B cell (primary cell): ENCODE results near the gene OR2AT4. TPM values are rescaled to one million over a fixed set of nuclear protein-coding genes. Genes with fewer than 3 reads are reported as not detected.

Experiments
- ATAC-seq: fragments of 200-7000 bp; cut with Tn5 transposase; one replicate; pipeline ENCODE4 v1.10.0; 2021; ENCODE audit warnings: low read depth, mild to moderate bottlenecking, moderate number of reproducible peaks, moderate library complexity
- CTCF ChIA-PET: fragments of 350-600 bp; sonication (Branson Sonifier 250); formaldehyde crosslinking; loops from one replicate; lab custom pipeline; 2021; ENCODE audit warnings: antibody characterized with exemption, inconsistent platforms; lab: Charles Lee
- POLR2A ChIA-PET: fragments of 350-600 bp; sonication (Branson Sonifier 250); formaldehyde crosslinking; loops from one replicate; lab custom pipeline; 2021; ENCODE audit warnings: antibody characterized with exemption; lab: Charles Lee
- DNase-seq: peaks from one replicate; pipeline ENCODE4 v3.0.0; 2013
- H2AFZ ChIP-seq: 2 replicates; pipeline ENCODE4 v1.6.1; 2012; ENCODE audit warnings: mild to moderate bottlenecking, low read depth, low read length; ENCODE audit not compliant: insufficient read depth, poor library complexity, severe bottlenecking
- H3K27ac ChIP-seq, 2 donors: 1 replicate in 1 of 2; 2 replicates in 1 of 2; pipeline ENCODE4 v1.5.1; 2012 to 2013; ENCODE audit warnings: low read length in 2 of 2, mild to moderate bottlenecking in 2 of 2, moderate library complexity in 1 of 2
- H3K27me3 ChIP-seq, 4 experiments: fragments of 200-600 bp in 1 of 4; sonication (generic) in 1 of 4; replicated peaks in 1 of 4; 1 replicate in 2 of 4; 2 replicates in 2 of 4; pipeline versions ENCODE4 v1.6.1 to v1.7.0; 2013 to 2016; ENCODE audit warnings: low read length in 3 of 4, mild to moderate bottlenecking in 2 of 4, mixed read lengths in 1 of 4, moderate library complexity in 1 of 4; ENCODE audit not compliant: insufficient read depth in 4 of 4, control insufficient read depth in 3 of 4; ENCODE audit errors: control extremely low read depth in 1 of 4
- H3K36me3 ChIP-seq, 2 experiments: replicated peaks in 1 of 2; 1 replicate in 1 of 2; 2 replicates in 1 of 2; pipeline versions ENCODE4 v1.6.1 to v1.7.1; 2013; ENCODE audit warnings: low read length in 1 of 2; ENCODE audit not compliant: insufficient read depth in 2 of 2, control insufficient read depth in 1 of 2; ENCODE audit errors: control extremely low read depth in 1 of 2, extremely low read depth in 1 of 2
- H3K4me1 ChIP-seq, 2 donors: fragments of 200-600 bp in 1 of 2; sonication (generic) in 1 of 2; 1 replicate in 1 of 2; 2 replicates in 1 of 2; pipeline versions ENCODE4 v1.5.1 to v1.6.1; 2013 to 2017; ENCODE audit warnings: low read length in 2 of 2; ENCODE audit not compliant: control insufficient read depth in 2 of 2, insufficient read depth in 2 of 2
- H3K4me2 ChIP-seq: replicated peaks from 2 replicates; pipeline ENCODE3; 2012; ENCODE audit warnings: mild to moderate bottlenecking, low read depth, low read length; ENCODE audit not compliant: poor library complexity, severe bottlenecking
- H3K4me3 ChIP-seq, 5 experiments: fragments of 200-600 bp in 1 of 5; sonication (generic) in 1 of 5; 1 replicate in 3 of 5; 2 replicates in 2 of 5; pipeline versions ENCODE4 v1.5.1 to v1.7.0; 2011 to 2016; ENCODE audit warnings: low read length in 4 of 5, mild to moderate bottlenecking in 4 of 5, low read depth in 2 of 5, control low read depth in 1 of 5, moderate library complexity in 1 of 5; ENCODE audit not compliant: insufficient read depth in 1 of 5; ENCODE audit errors: control extremely low read depth in 1 of 5, extremely low read depth in 1 of 5
- H3K79me2 ChIP-seq: fragments of 200-600 bp; sonication (generic); one replicate; pipeline ENCODE4 v1.6.0; 2016; ENCODE audit warnings: low read length; ENCODE audit not compliant: control insufficient read depth, insufficient read depth
- H3K9ac ChIP-seq: fragments of 200-600 bp; sonication (generic); 2 replicates; pipeline ENCODE4 v1.6.1; 2017; ENCODE audit warnings: mild to moderate bottlenecking, low read length, moderate library complexity
- H3K9me3 ChIP-seq, 3 donors: one replicate each; pipeline versions ENCODE4 v1.6.1 to v1.7.1; 2013; ENCODE audit warnings: low read length in 2 of 3; ENCODE audit not compliant: control insufficient read depth in 2 of 3, insufficient read depth in 1 of 3; ENCODE audit errors: control extremely low read depth in 1 of 3
- H4K20me1 ChIP-seq: 2 replicates; pipeline ENCODE4 v1.6.0; 2012; ENCODE audit warnings: mild to moderate bottlenecking, low read length; ENCODE audit not compliant: insufficient read depth, control insufficient read depth, poor library complexity, severe bottlenecking
- H3K27ac Mint-ChIP-seq: one replicate; pipeline ENCODE4 v1.8.0; 2021; ENCODE audit warnings: mixed read lengths
- H3K27me3 Mint-ChIP-seq: one replicate; pipeline ENCODE4 v1.8.0; 2021; ENCODE audit warnings: mixed read lengths
- H3K4me1 Mint-ChIP-seq: one replicate; pipeline ENCODE4 v1.8.0; 2021; ENCODE audit warnings: mixed read lengths
- H3K4me3 Mint-ChIP-seq: one replicate; pipeline ENCODE4 v1.8.0; 2021; ENCODE audit warnings: mixed read lengths
- H3K9me3 Mint-ChIP-seq: one replicate; pipeline ENCODE4 v1.8.0; 2022; ENCODE audit warnings: mixed read lengths; ENCODE audit not compliant: insufficient read depth
- EZH2 ChIP-seq: IDR thresholded peaks from 2 replicates; pipeline ENCODE4 v1.6.1; 2012; ENCODE audit warnings: borderline replicate concordance, low read depth, mild to moderate bottlenecking, moderate library complexity, low read length; ENCODE audit not compliant: insufficient read depth, poor library complexity, severe bottlenecking
- WGBS: methylation state at CpG from one replicate; pipeline ENCODE4 v1.1.5; 2013; ENCODE audit warnings: missing lambda C conversion rate; ENCODE audit not compliant: insufficient coverage; 5-methylcytosine and 5-hydroxymethylcytosine counted together
- intact Hi-C: fragments of 100-400 bp; cut with micrococcal nuclease; formaldehyde crosslinking; loops from one replicate; pipeline ENCODE4 v1.10.0; 2022
- polyA plus RNA-seq: library from polyadenylated mRNA; depleted of rRNA; stranded (reverse); fragments of >200 nt; gene quantifications from 2 replicates; pipeline ENCODE4 v1.2.3, GENCODE V29; 2012
- total RNA-seq, 2 donors: library from RNA; stranded (reverse); fragments of 120-200 nt in 1 of 2; gene quantifications; 1 replicate in 1 of 2; 2 replicates in 1 of 2; pipeline versions ENCODE4 v1.2.3 to v1.2.4, GENCODE V29; 2013 to 2022
- TF ChIP-seq, protein P1 (sequence below): fragments of 200-600 bp; IDR thresholded peaks from one replicate; pipeline ENCODE4 v1.8.0; 2022; ENCODE audit warnings: antibody characterized with exemption, mild to moderate bottlenecking

Gene OR2AT4
- total and polyA plus RNA-seq, 2 donors (not counting 1 experiment from before 2014, with no cell fraction given), result not detected

DNA sequence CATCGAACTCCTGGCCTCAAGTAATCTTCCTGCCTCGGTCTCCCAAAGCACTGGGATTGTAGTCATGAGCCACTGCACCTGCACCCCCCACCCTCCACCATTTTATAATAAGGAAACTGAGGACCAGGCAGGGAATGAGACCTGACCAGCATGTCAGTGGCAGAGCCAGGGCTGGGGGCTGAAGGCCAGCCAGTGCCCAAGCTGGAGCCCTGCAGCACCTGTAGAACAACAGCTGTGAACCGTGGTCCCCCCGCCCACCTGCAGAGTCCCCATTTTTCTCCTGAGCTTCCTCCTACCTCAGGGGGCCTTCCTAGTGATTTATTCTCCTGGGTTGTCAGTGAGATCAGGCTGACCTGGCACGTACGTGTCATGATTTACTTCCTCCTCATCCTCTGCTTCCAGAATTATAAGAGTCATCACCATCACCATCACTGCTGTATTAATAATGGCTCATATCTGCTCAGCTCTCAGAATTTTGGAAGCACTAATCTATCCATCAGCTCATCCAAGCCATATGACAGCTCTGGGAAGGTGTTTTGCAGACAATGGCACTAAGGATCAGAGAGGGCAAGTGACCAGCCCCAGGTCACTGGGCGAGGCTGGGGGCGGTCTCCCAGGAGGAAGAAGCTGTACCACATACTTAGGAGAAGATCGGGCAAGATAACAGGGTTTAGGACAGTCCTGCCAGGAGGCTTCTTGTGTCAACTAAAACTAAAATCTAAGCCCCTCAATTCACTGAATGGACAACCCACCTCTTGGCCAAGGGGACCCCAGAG, 48.7 kb upstream of the OR2AT4 start:
- H3K27me3 ChIP-seq, result no peaks in the 10 kb centered on the region
- no peaks in the 10 kb centered on the region for H3K79me2 ChIP-seq
- no peak overlapping the region for H3K27ac ChIP-seq
- Mint-ChIP-seq H3K4me1 (peaks cover 18% of the 10 kb centered on the region), H3K27me3 (peaks cover 12% of the 10 kb centered on the region), H3K4me3 (no peak overlapping the region), H3K27ac (no peak overlapping the region), H3K9me3 (no peaks in the 10 kb centered on the region)
- H2AFZ ChIP-seq, result no peak overlapping the region
- no peak overlapping the region for H3K4me2 ChIP-seq
- no peak overlapping the region for H3K4me3 ChIP-seq
- ATAC-seq (no peak), DNase-seq (no peak)
- H3K9ac ChIP-seq, result no peak overlapping the region
- 94% methylated on average over 7 of the region's 9 CpGs for WGBS
- POLR2A ChIA-PET, result interaction anchor here (0.6 kb wide), 2 partner anchors 92 to 1089 kb away, joined by 3 to 4 read pairs; no protein-coding TSS in a partner anchor
- intact Hi-C loops, result no loop called here
- peaks cover 8 to 16% of the 10 kb centered on the region in 2 donors for H3K4me1 ChIP-seq
- H3K36me3 ChIP-seq, result no peaks in the 10 kb centered on the region
- H4K20me1 ChIP-seq, result no peaks in the 10 kb centered on the region
- CTCF ChIA-PET, result interaction anchor here (0.7 to 11.7 kb wide), 10 partner anchors 8 to 239 kb away, joined by 3 to 284 read pairs (median 4); partner anchors contain the start of gene TPBGL
- H3K9me3 ChIP-seq, result no peaks in the 10 kb centered on the region
- TF ChIP-seq EZH2, result no peak
- TF ChIP-seq, protein P1, sequence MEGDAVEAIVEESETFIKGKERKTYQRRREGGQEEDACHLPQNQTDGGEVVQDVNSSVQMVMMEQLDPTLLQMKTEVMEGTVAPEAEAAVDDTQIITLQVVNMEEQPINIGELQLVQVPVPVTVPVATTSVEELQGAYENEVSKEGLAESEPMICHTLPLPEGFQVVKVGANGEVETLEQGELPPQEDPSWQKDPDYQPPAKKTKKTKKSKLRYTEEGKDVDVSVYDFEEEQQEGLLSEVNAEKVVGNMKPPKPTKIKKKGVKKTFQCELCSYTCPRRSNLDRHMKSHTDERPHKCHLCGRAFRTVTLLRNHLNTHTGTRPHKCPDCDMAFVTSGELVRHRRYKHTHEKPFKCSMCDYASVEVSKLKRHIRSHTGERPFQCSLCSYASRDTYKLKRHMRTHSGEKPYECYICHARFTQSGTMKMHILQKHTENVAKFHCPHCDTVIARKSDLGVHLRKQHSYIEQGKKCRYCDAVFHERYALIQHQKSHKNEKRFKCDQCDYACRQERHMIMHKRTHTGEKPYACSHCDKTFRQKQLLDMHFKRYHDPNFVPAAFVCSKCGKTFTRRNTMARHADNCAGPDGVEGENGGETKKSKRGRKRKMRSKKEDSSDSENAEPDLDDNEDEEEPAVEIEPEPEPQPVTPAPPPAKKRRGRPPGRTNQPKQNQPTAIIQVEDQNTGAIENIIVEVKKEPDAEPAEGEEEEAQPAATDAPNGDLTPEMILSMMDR, result no peak

DNA sequence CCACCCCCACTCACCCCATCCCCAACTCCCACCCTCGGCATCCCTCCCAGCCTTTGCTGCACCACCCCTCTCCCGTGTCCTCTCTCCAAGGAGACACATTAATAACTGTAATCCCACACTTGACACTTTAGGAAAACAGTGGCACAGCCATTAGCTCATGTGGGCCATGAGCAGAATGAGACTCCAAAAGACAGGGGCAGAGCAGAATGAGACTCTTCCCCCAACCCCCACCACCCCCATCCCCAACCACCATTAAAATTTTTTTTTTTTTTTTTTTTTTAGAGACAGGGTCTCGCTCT, 48.0 kb upstream of the OR2AT4 start:
- no peak overlapping the region for H3K27ac Mint-ChIP-seq
- POLR2A ChIA-PET, result interaction anchor here (0.6 to 0.7 kb wide), 3 partner anchors 93 to 1090 kb away, joined by 3 to 4 read pairs (median 4); no protein-coding TSS in a partner anchor
- no peaks in the 10 kb centered on the region for H3K9me3 Mint-ChIP-seq

More for the DNA sequence above, 48.0 kb upstream of the OR2AT4 start:
- H3K4me1 ChIP-seq, result peaks cover 8 to 19% of the 10 kb centered on the region in 2 donors
- no peak overlapping the region for H3K9ac ChIP-seq
- H3K27ac ChIP-seq, result no peak overlapping the region
- 13% methylated on average over 2 of the region's 3 CpGs for WGBS
- no peaks in the 10 kb centered on the region for H4K20me1 ChIP-seq
- DNase-seq (no peak), ATAC-seq (no peak)
- no peak overlapping the region for H3K4me2 ChIP-seq
- Mint-ChIP-seq H3K4me3 (no peak overlapping the region), H3K4me1 (peaks cover 20% of the 10 kb centered on the region), H3K27me3 (peaks cover 10% of the 10 kb centered on the region)
- H3K79me2 ChIP-seq, result no peaks in the 10 kb centered on the region
- H2AFZ ChIP-seq, result no peak overlapping the region
- no peaks in the 10 kb centered on the region for H3K27me3 ChIP-seq
- no peak overlapping the region for H3K4me3 ChIP-seq
- intact Hi-C loops, result loop anchor here (1.0 to 5.0 kb wide), 2 partner anchors 104 to 238 kb away; no protein-coding TSS in a partner anchor
- CTCF ChIA-PET, result interaction anchor here (0.7 to 11.7 kb wide), 9 partner anchors 8 to 131 kb away, joined by 3 to 284 read pairs (median 4); partner anchors contain the start of gene TPBGL
- H3K36me3 ChIP-seq, result no peaks in the 10 kb centered on the region
- TF ChIP-seq, protein P1, result peak; percentile 9
- TF ChIP-seq EZH2, result no peak
- no peaks in the 10 kb centered on the region for H3K9me3 ChIP-seq
